Peyer's patch (tissue), 4 donors: Measurements from ENCODE around the gene DIAPH2. TPM values are rescaled to one million over a fixed set of nuclear protein-coding genes. Genes with fewer than 3 reads are reported as not detected.
A peak's percentile ranks its signal among the peaks of the same experiment; 100 is the strongest.

Source experiments
- DNase-seq, 3 donors: peaks; one replicate each; pipeline ENCODE4 v3.0.0-alpha.2; 2017 to 2019
- H3K27ac ChIP-seq, 4 donors: fragments of 200-600 bp; sonication (generic); one replicate each; pipeline ENCODE4 v1.5.1; 2016 to 2019
- H3K27me3 ChIP-seq, 2 donors: fragments of 200-600 bp; sonication (generic); one replicate each; pipeline ENCODE4 v1.5.1; 2019
- H3K36me3 ChIP-seq, 3 donors: fragments of 200-600 bp; sonication (generic); one replicate each; pipeline ENCODE4 v1.5.1; 2016 to 2019
- H3K4me1 ChIP-seq, 4 donors: fragments of 200-600 bp; sonication (generic); one replicate each; pipeline ENCODE4 v1.5.1; 2016 to 2019
- H3K4me3 ChIP-seq, 4 donors: fragments of 200-600 bp; sonication (generic); 1 replicate in 3 of 4; 2 replicates in 1 of 4; pipeline ENCODE4 v1.5.1; 2016 to 2019; ENCODE audit warnings: mild to moderate bottlenecking in 1 of 4
- H3K9me3 ChIP-seq, 4 donors: fragments of 200-600 bp; sonication (generic); one replicate each; pipeline ENCODE4 v1.5.1; 2016 to 2019; ENCODE audit warnings: mild to moderate bottlenecking in 1 of 4
- POLR2A ChIP-seq, 2 donors: fragments of 450-650 bp; IDR thresholded peaks; one replicate each; pipeline ENCODE4 v1.5.1; 2017; ENCODE audit warnings: antibody characterized with exemption in 2 of 2, mild to moderate bottlenecking in 2 of 2, moderate library complexity in 2 of 2
- total RNA-seq, 4 donors: library from RNA; depleted of rRNA; stranded (reverse); fragments of >200 nt; gene quantifications; one replicate each; pipeline ENCODE4 v1.1.0, GENCODE V29; 2016
- TF ChIP-seq, protein P1 (sequence below), 6 experiments: fragments of 450-650 bp in 4 of 6; fragments of 200-600 bp in 2 of 6; sonication (generic) in 1 of 6; IDR thresholded peaks; one replicate each; pipeline ENCODE4 v1.5.1; 2017 to 2019; ENCODE audit warnings: antibody characterized with exemption in 6 of 6, mild to moderate bottlenecking in 3 of 6, moderate library complexity in 1 of 6

Gene DIAPH2
- total RNA-seq, 4 donors from 2014 or later, result 15.1 to 114 (median 33.0) TPM

DNA sequence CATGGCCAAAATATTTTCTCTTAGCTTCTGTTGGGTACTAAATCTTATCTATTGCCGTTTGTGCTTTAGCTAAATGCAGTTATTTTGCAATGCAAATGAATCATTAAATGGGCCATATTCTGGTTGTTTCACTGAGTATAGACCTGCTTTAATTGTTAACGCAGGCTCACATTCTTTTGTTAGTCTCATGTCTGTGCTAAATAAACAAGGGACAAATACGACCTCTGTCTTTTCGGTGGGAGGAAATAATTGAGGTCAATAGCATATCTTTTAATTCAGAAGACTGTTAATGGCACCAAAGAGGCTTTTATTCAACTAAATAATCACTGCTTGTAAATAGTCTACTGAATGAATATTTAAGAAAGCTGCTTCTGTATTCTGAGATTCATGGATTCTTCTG is 76.9 kb downstream of the DIAPH2 start:
- no peak for DNase-seq
- no peaks in the 10 kb centered on the region for H3K4me1 ChIP-seq
- no peak overlapping the region for H3K4me3 ChIP-seq
- H3K36me3 ChIP-seq, result no peaks in the 10 kb centered on the region
- no peaks in the 10 kb centered on the region for H3K27me3 ChIP-seq
- no peaks in the 10 kb centered on the region for H3K9me3 ChIP-seq
- TF ChIP-seq, protein P1, sequence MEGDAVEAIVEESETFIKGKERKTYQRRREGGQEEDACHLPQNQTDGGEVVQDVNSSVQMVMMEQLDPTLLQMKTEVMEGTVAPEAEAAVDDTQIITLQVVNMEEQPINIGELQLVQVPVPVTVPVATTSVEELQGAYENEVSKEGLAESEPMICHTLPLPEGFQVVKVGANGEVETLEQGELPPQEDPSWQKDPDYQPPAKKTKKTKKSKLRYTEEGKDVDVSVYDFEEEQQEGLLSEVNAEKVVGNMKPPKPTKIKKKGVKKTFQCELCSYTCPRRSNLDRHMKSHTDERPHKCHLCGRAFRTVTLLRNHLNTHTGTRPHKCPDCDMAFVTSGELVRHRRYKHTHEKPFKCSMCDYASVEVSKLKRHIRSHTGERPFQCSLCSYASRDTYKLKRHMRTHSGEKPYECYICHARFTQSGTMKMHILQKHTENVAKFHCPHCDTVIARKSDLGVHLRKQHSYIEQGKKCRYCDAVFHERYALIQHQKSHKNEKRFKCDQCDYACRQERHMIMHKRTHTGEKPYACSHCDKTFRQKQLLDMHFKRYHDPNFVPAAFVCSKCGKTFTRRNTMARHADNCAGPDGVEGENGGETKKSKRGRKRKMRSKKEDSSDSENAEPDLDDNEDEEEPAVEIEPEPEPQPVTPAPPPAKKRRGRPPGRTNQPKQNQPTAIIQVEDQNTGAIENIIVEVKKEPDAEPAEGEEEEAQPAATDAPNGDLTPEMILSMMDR (IDR thresholded peaks at IDR 0.05), result no peak
- TF ChIP-seq POLR2A (IDR thresholded peaks at IDR 0.05), result no peak
- no peak overlapping the region for H3K27ac ChIP-seq

DNA sequence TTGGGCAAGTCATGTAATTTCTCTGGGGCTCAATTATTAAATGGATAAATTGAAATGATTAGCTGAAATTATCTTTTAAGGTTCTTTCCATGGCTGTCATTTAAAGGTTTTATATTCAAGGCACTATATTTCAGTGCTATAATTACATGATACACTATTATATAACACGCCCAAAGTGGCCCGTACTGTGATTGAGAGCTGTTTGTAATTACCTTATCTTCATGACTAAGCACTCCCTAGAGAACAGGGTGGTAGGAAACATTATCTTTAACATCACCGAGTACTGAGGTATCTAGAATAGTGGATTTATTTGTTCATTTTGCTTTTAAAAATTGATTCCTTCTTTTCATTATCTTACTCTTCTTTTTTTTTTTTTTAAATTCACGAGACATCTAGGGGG is 79.0 kb downstream of the DIAPH2 start:
- no peak for TF ChIP-seq POLR2A (IDR thresholded peaks at IDR 0.05)
- TF ChIP-seq, protein P1 (IDR thresholded peaks at IDR 0.05), result no peak
- no peaks in the 10 kb centered on the region for H3K36me3 ChIP-seq
- H3K27ac ChIP-seq, result no peak overlapping the region
- no peaks in the 10 kb centered on the region for H3K9me3 ChIP-seq
- H3K4me3 ChIP-seq, result no peak overlapping the region
- H3K4me1 ChIP-seq, result no peaks in the 10 kb centered on the region
- no peak for DNase-seq
- H3K27me3 ChIP-seq, result no peaks in the 10 kb centered on the region

DNA sequence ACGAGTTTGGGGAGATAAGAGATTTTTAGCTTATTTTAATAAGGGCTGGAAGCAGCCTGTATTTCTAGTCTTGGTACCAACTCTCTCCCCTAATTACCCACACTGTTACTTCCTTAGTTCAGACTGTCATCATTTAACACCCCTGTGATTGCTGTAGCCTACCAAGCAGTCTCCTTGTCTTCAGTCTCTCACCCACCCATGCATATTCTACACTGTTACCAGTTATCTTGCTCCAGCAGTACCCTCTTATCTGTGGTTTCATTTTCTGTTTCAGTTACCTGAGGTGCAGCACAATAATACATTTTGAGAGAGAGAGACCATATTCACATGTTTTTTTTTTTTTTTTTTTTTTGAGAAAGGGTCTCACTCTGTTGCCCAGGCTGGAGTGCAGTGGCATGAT is 80.2 kb downstream of the DIAPH2 start:
- Histone ChIP-seq H3K36me3 (no peaks in the 10 kb centered on the region), H3K27me3 (no peaks in the 10 kb centered on the region), H3K9me3 (no peaks in the 10 kb centered on the region), H3K4me3 (no peak overlapping the region), H3K4me1 (no peaks in the 10 kb centered on the region), H3K27ac (no peak overlapping the region)
- DNase-seq, result no peak
- TF ChIP-seq POLR2A (IDR thresholded peaks at IDR 0.05), result no peak
- TF ChIP-seq, protein P1 (IDR thresholded peaks at IDR 0.05), result no peak

DNA sequence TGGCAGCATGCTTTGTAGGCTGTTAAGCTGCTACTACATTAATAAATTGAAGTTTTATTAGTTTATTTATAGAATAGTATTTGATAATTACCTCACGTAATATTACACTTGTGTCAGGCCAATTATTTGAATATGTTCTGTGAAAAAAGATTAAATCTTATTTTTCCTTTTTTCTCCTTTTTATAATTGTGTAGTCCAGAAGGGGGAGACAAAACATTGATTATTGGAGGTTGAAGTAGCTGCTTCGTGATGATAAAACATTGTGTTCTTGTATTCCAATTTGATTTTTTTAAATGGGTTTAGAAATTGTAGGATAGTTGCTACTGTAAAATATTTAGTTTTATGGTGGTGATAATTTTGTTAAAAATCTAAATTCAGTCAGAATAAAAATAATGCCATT is 85.7 kb downstream of the DIAPH2 start:
- Histone ChIP-seq H3K9me3 (no peaks in the 10 kb centered on the region), H3K4me3 (no peak overlapping the region), H3K4me1 (no peaks in the 10 kb centered on the region), H3K27ac (no peak overlapping the region), H3K27me3 (no peaks in the 10 kb centered on the region), H3K36me3 (no peaks in the 10 kb centered on the region)
- TF ChIP-seq, protein P1 (IDR thresholded peaks at IDR 0.05), result peak in 5 of 6 experiments; percentile 11 to 44 (median 37)
- TF ChIP-seq POLR2A (IDR thresholded peaks at IDR 0.05), result no peak
- no peak for DNase-seq

DNA sequence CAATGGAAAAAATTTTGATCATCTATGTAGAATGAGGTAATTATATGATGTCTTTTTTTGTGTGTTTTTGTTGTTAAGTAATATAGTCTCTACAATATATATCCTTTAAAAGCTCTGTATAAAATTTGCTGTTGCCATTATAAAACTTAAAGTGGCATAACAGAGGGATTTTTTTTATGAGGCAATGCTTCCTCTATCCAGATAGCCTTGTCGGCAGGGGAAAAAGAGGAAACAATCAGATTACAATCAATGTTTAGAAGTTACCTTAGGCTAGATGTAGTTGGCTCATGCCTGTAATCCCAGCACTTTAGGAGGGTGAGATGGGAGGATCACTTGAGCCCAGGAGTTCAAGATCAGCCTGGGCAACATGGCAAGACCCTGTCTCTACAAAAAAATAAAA is 86.8 kb downstream of the DIAPH2 start:
- no peaks in the 10 kb centered on the region for H3K36me3 ChIP-seq
- H3K27me3 ChIP-seq, result no peaks in the 10 kb centered on the region
- H3K4me3 ChIP-seq, result no peak overlapping the region
- no peak for TF ChIP-seq POLR2A (IDR thresholded peaks at IDR 0.05)
- TF ChIP-seq, protein P1 (IDR thresholded peaks at IDR 0.05), result no peak
- no peaks in the 10 kb centered on the region for H3K9me3 ChIP-seq
- no peak for DNase-seq
- H3K4me1 ChIP-seq, result no peaks in the 10 kb centered on the region
- no peak overlapping the region for H3K27ac ChIP-seq

DNA sequence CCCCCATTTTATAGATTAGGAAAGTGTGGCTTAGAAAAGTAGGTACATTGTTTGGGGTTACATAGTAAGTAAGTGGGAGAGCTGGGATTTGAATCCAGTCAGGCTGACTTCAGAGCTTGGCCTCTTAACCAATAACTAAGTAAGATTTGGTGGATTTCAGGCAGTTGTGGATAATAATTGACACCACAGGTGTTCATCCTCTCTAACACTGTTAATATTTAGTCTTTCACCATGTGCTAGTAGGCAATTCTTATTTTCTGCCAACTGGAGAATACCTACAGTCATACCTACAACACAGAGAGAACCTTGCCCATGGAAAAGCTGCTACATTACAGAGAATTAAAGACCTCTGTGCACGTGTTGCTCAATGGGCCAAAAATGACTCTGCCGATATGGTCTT is 89.5 kb downstream of the DIAPH2 start:
- Histone ChIP-seq H3K27ac (no peak overlapping the region), H3K27me3 (no peaks in the 10 kb centered on the region), H3K36me3 (no peaks in the 10 kb centered on the region), H3K4me1 (no peaks in the 10 kb centered on the region), H3K9me3 (no peaks in the 10 kb centered on the region), H3K4me3 (no peak overlapping the region)
- TF ChIP-seq, protein P1 (IDR thresholded peaks at IDR 0.05), result no peak
- TF ChIP-seq POLR2A (IDR thresholded peaks at IDR 0.05), result no peak
- no peak for DNase-seq
